ENCODE data around the gene LILRB5. TPM values are rescaled to one million over a fixed set of nuclear protein-coding genes. Genes with fewer than 3 reads are reported as not detected.

LILRB5 gene
- total RNA-seq, 1 experiment from 2014 or later, result not detected

GRCh38 chr19:54206831-54207177 is 50.3 kb downstream of the LILRB5 start:
- TF ChIP-seq CTCF (conservative IDR thresholded peaks at IDR 0.05; ENCODE audit: low read depth, low read length), result no peak
- TF ChIP-seq EZH2 (IDR thresholded peaks at IDR 0.05; ENCODE audit: borderline replicate concordance, low read depth, low read length, poor library complexity, severe bottlenecking), result no peak
- no TSS peak for BruUV-seq (replicated peaks)
- ChIA-PET POLR2A (ENCODE audit: low non-redundant PET) (interaction anchor here (1.6 kb wide), 1 partner anchor 17 kb away, joined by 6 read pairs; the partner anchor contains the start of gene MBOAT7), CTCF (no interaction called here)
- Histone ChIP-seq H3K27me3 (replicated peaks; ENCODE audit: insufficient read depth, low read depth, low read length, poor library complexity) (no peaks in the 10 kb centered on the region), H3K4me1 (ENCODE audit: insufficient read depth, low read length, poor library complexity, severe bottlenecking) (peaks cover 52% of the 10 kb centered on the region), H3K9me3 (ENCODE audit: low read depth, low read length, poor library complexity, severe bottlenecking) (no peaks in the 10 kb centered on the region), H3K27ac (ENCODE audit: low read depth, low read length, poor library complexity, severe bottlenecking) (peak overlapping the region; percentile 21), H3K36me3 (ENCODE audit: insufficient read depth, low read length, poor library complexity, severe bottlenecking) (peaks cover 69% of the 10 kb centered on the region), H3K4me3 (ENCODE audit: low read depth, low read length, poor library complexity, severe bottlenecking) (no peak overlapping the region)
- intact Hi-C loops (cut with micrococcal nuclease; ENCODE audit: unreplicated experiment), result no loop called here
- DNase-seq (ENCODE audit: low spot score), result no peak

GRCh38 chr19:54206030-54206830 is 50.8 kb downstream of the LILRB5 start:
- POLR2A ChIA-PET (ENCODE audit: low non-redundant PET), result interaction anchor here (1.6 kb wide), 1 partner anchor 17 kb away, joined by 6 read pairs; the partner anchor contains the start of gene MBOAT7
- intact Hi-C loops (cut with micrococcal nuclease; ENCODE audit: unreplicated experiment), result no loop called here
- DNase-seq (ENCODE audit: low spot score), result no peak
- no peak overlapping the region for H3K4me3 ChIP-seq (ENCODE audit: low read depth, low read length, poor library complexity, severe bottlenecking)
- no peaks in the 10 kb centered on the region for H3K9me3 ChIP-seq (ENCODE audit: low read depth, low read length, poor library complexity, severe bottlenecking)
- peaks cover 74% of the 10 kb centered on the region for H3K36me3 ChIP-seq (ENCODE audit: insufficient read depth, low read length, poor library complexity, severe bottlenecking)
- peak overlapping the region; percentile 21 for H3K27ac ChIP-seq (ENCODE audit: low read depth, low read length, poor library complexity, severe bottlenecking)
- TF ChIP-seq EZH2 (IDR thresholded peaks at IDR 0.05; ENCODE audit: borderline replicate concordance, low read depth, low read length, poor library complexity, severe bottlenecking), result no peak
- TF ChIP-seq CTCF (conservative IDR thresholded peaks at IDR 0.05; ENCODE audit: low read depth, low read length), result no peak
- no peaks in the 10 kb centered on the region for H3K27me3 ChIP-seq (replicated peaks; ENCODE audit: insufficient read depth, low read depth, low read length, poor library complexity)
- H3K4me1 ChIP-seq (ENCODE audit: insufficient read depth, low read length, poor library complexity, severe bottlenecking), result peaks cover 57% of the 10 kb centered on the region
- no TSS peak for BruUV-seq (replicated peaks)
- CTCF ChIA-PET, result no interaction called here

GRCh38 chr19:54204767-54205468 is 52.2 kb downstream of the LILRB5 start:
- ChIA-PET POLR2A (ENCODE audit: low non-redundant PET) (interaction anchor here (0.6 to 0.8 kb wide), 2 partner anchors 9 to 68 kb away, joined by 3 read pairs; no protein-coding TSS in a partner anchor), CTCF (no interaction called here)
- DNase-seq (ENCODE audit: low spot score), result no peak
- no peak for TF ChIP-seq EZH2 (IDR thresholded peaks at IDR 0.05; ENCODE audit: borderline replicate concordance, low read depth, low read length, poor library complexity, severe bottlenecking)
- no peak for TF ChIP-seq CTCF (conservative IDR thresholded peaks at IDR 0.05; ENCODE audit: low read depth, low read length)
- peak overlapping the region; percentile 90 for H3K4me3 ChIP-seq (ENCODE audit: low read depth, low read length, poor library complexity, severe bottlenecking)
- no peaks in the 10 kb centered on the region for H3K9me3 ChIP-seq (ENCODE audit: low read depth, low read length, poor library complexity, severe bottlenecking)
- H3K27ac ChIP-seq (ENCODE audit: low read depth, low read length, poor library complexity, severe bottlenecking), result peak overlapping the region; percentile 57
- H3K36me3 ChIP-seq (ENCODE audit: insufficient read depth, low read length, poor library complexity, severe bottlenecking), result peaks cover 77% of the 10 kb centered on the region
- H3K4me1 ChIP-seq (ENCODE audit: insufficient read depth, low read length, poor library complexity, severe bottlenecking), result peaks cover 52% of the 10 kb centered on the region
- BruUV-seq (replicated peaks), result no TSS peak
- no peaks in the 10 kb centered on the region for H3K27me3 ChIP-seq (replicated peaks; ENCODE audit: insufficient read depth, low read depth, low read length, poor library complexity)
- intact Hi-C loops (cut with micrococcal nuclease; ENCODE audit: unreplicated experiment), result no loop called here
